Renal cortex interstitium (tissue), 11 donors: Measurements from ENCODE around the gene EEIG1. TPM values are rescaled to one million over a fixed set of nuclear protein-coding genes. Genes with fewer than 3 reads are reported as not detected.

ENCODE experiments used
- DNase-seq, 11 donors: peaks; one replicate each; pipeline ENCODE4 v3.0.0-alpha.2; 2013; ENCODE audit warnings: low read depth in 9 of 11, low spot score in 4 of 11; ENCODE audit errors: extremely low read depth in 1 of 11
- polyA plus RNA-seq, 3 donors: library from polyadenylated mRNA; unstranded; fragments of 120-200 nt; gene quantifications; one replicate each; pipeline ENCODE4 v1.2.1, GENCODE V29; 2013; ENCODE audit not compliant: insufficient read length in 3 of 3

The EEIG1 gene
- polyA plus RNA-seq, 3 donors: 31.5 to 35.0 (median 34.1) TPM

DNA sequence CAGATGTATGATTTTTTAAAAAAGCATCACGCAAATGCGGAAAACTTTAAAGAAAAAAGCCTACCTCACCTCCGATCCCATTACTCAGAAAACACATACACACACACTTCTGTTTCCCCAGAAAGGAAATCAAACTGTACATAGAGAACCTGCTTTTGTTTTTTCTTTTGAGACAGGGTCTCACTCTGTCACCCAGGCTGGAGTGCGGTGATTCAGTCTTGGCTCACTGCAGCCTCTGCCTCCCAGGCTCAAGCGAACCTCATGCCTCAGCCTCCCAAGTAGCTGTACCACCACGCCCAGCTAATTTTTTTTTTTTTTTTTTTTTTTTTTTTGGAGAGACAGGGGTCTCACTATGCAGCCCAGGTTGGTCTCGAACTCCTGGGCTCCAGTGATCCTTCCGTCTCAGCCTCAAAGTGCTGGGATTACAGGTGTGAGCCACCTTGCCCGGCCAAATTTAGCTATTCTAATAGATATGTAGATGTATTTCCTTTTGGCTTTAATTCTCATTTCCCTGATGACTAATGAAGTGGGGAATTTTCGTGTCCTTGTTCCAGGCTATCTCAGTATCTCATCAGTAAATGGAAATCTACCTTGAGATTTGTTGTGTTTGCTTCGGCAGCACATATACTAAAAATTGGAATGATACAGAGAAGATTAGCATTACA is 25.7 kb upstream of the EEIG1 start:
- DNase-seq: no peak

DNA sequence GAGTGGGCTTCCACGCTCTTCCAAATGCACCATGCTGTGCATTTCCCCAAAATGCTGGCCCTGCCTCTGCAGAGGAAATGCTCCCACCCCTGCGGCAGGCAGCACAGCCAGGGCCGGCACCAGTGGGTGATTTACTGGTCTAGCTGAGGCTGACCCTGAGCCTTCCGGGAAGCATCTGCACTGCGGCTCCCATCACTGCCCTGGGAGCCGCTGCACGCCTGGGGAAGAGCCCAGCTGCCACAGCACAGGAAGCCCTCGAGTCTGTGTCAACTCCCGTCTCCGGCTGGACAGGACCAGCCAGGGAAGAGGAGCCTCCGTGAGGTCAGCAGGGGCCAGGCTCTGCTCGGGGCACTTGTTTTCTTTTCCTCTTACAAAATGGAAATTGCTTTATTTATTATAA is 25.1 kb upstream of the EEIG1 start:
- peak in 7 of 11 donors; percentile 28 to 65 (median 57) for DNase-seq

DNA sequence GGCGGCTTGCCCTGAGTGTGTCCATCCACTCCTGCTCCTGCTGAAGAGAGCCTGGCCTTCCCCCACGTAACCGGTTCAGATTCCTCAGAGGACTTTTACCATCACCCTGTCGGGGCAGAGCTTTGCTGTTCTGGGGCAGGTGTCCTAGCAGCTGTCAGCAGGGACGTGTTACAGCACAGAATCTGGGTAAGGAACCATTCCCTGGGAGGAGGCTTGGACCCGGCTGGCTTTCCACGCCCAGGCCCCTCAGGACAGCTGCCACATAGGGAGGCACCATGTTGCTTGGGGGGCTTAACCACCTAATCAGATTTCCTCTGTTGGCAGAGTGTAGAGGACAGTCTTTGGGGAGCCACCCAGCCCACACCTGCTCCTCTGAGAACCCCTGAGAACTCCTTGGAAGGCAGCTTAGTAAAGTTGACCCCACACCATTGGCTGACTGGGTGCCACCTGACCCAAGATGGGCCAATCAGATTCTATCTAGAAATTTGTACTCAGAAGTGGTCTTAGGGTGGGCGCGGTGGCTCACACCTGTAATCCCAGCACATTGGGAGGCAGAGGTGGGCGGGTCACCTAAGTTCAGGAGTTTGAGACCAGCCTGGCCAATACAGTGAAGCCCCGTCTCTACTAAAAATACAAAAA is 23.3 kb upstream of the EEIG1 start:
- DNase-seq: no peak

- no peak for DNase-seq
Observed at GRCh38 chr9:128002959-128003358, 22.2 kb upstream of the EEIG1 start.

DNA sequence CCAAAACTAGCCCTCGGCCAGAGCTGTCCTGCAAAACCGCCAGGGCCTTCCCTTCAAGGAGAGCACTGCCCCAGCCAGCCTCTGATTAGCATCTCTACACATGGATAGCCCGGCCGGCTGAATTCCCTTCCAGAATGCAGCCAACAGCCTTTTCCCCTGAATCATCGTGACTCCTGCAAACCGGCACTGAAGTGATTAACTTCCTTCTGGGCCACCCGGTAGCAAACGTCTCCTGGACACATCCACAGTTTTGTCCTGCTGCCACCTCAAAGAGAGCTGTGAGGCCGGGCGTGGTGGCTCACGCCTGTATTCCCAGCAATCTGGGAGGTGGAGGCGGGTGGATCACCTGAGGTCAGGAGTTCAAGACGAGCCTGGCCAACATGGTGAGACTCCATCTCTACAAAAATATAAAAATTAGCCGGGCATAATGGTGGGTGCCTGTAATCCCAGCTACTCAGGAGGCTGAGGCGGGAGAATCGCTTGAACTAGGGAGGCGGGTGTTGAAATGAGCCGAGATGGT is 21.1 kb upstream of the EEIG1 start:
- no peak for DNase-seq

GRCh38 chr9:128001151-128001778 is 20.5 kb upstream of the EEIG1 start:
- DNase-seq: no peak

GRCh38 chr9:127999461-127999860 is 18.7 kb upstream of the EEIG1 start:
- no peak for DNase-seq

DNA sequence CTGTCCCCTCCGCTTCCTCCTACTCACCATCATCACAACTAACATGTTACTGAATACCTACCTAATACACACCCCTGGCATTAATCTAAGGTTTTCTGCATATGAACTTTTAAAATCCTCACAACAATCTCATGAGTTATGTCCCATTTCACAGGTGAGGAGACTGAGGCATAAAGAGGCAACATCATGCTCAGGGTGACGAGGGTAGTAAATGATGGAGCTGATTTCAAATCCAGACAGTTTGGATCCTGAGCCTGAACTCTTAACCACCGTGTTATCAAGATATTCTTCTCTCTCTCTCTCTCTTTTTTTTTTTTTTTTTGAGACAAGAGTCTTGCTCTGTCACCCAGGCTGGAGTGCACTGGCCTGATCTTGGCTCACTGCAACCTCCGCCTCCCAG is 12.9 kb upstream of the EEIG1 start:
- no peak for DNase-seq

DNA sequence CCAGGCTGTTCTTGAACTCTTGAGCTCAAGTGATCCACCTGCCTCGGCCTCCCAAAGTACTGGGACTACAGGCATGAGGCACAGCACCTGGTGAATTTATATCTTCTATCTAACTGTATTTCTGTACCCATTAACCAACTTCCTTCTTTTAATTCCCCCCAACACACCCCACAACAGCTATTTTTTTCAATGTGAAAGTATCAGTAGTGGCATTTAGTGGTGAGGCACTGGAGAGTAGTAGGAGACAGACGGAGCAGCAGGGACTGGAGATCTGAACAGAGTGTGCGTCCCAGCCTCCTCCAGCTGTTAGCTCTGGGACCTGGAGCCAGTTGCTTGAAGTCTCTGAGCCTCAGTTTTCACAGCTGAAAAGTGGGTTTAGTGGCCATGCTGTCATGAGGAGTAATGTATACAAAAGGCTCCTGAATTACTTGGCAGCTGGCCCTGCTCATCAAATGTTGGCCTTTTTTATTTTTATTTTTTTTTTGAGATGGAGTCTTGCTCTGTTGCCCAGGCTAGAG is 11.0 kb upstream of the EEIG1 start:
- no peak for DNase-seq

- DNase-seq: no peak
Observed at GRCh38 chr9:127991017-127991756, 10.4 kb upstream of the EEIG1 start.

- no peak for DNase-seq
Observed at GRCh38 chr9:127990554-127990953, 9.8 kb upstream of the EEIG1 start.

DNA sequence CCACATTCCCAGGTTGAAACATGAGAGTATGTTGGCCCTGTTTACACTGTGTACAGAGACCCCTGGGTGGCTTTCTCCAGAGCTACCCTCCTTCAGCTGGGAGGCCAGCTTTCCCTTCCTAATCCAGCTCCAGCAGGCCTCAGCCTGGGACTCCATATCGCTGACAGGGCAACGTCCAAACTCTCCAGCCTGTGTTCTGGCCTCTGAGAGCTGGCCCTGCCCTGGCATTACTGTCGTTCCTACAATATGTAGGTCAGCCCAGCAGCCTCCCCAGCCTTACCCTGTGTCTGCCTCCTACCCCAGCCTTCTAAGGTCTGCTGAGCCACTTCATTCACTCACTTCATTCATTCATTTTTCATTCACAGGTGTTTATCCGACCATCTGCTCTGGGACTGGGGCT is 8.3 kb upstream of the EEIG1 start:
- no peak for DNase-seq

GRCh38 chr9:127987103-127987614 is 6.4 kb upstream of the EEIG1 start:
- no peak for DNase-seq

DNA sequence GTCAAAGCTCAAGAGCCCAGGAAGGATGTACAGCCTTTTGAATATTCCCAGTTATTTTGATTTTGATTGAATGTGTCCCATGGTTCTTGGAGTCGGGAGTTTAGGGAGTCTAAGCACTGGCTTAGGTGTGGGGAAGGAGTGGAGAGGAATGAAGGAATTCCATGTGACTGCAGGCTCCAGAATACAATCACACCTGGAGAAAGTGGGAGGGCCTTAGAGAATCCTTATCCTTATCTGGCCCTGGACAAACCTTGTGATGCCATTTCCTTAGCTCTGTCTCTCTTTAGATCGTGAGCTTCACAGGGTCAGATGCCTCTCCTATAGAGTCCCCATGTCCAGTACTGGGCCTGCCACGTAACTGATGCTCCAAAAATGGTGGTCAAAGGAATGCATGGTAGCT is 4.2 kb upstream of the EEIG1 start:
- DNase-seq: no peak

DNA sequence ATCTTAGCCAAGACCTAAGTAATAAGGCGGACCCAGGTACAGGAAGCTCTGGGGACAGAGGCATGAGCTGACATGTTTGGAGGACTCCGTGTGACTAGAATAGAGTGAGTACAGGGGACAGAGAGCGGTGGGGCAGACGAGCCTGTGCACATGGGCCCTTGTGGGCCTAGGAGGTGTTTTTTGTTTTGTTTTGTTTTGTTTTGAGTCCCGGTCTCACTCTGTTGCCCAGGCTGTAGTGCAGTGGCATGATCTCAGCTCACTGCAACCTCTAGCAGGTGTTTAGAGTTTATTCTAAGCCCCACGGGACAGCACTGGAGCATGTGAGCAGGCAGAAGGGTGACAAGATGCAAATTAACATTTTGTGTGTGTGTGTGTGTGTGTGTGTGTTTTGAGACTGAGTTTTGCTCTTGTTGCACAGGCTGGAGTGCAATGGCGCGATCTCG is 3.1 kb upstream of the EEIG1 start:
- DNase-seq: no peak

DNA sequence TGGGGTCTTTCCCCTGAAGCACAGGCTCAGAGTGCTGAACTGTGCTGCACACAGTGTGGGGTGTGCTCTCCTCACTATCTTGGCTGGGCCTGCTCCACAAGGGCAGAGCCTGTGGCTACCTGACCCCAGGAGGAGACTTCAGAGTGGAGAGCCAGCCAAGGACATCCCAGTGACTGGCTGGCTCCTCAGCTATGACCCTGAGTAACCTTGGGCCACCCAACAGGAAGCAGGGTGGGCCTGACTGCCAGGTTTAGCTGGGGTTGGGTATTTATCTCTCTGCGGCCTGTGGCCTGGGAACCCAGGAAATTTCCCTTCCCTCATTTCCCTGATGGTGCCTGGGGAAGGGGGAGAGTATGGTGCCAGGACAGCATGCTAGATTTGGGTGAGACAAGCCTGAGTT is 2.1 kb upstream of the EEIG1 start:
- DNase-seq: no peak

GRCh38 chr9:127981559-127982121 is 851 bp upstream of the EEIG1 start:
- no peak for DNase-seq

DNA sequence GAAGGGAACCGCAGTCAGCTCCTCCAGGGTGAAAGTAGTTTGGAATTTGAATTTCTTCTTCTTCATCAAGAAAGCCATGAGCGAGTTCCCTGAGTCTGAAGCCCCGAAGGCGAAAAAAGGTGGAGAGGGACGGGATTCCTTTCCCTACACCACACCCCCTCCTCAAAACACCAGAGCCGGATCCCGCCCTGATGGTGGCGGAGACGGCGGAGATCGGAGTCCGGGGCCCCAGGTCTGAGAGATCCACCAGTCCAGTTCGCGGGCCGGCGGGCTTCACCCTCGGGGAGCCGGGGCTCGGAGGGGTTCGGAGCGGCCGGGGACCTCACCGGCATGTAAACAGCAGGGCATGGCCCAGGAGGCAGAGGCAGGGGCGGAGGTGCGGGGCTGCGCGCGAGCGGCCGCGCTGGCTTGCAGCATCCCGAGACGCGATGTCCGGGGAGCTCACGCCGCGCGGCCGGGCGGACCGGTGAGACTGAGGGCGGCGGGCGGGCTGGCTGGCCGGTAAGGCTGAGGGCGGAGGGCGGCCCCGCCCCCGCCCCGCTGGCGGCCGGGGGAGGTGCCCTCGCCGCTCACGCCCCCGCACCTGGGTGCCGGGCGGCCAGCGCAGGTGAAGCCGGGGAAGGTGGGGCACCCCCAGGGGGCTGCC is 606 bp downstream of the EEIG1 start:
- no peak for DNase-seq
